PC-9 (cell line): ENCODE data around the gene AUTS2.

Experiments
- EZH2 ChIP-seq: fragments of 200-600 bp; sonication (generic); IDR thresholded peaks from 2 replicates; pipeline ENCODE4 v1.8.0; 2017; ENCODE audit warnings: antibody characterized with exemption, low read depth
- TF ChIP-seq, protein P1 (sequence below): fragments of 200-600 bp; sonication (generic); conservative IDR thresholded peaks from 2 replicates; pipeline ENCODE4 v1.6.1; 2017; ENCODE audit warnings: mixed run types, antibody characterized with exemption, mild to moderate bottlenecking, moderate library complexity

- TF ChIP-seq, protein P1, sequence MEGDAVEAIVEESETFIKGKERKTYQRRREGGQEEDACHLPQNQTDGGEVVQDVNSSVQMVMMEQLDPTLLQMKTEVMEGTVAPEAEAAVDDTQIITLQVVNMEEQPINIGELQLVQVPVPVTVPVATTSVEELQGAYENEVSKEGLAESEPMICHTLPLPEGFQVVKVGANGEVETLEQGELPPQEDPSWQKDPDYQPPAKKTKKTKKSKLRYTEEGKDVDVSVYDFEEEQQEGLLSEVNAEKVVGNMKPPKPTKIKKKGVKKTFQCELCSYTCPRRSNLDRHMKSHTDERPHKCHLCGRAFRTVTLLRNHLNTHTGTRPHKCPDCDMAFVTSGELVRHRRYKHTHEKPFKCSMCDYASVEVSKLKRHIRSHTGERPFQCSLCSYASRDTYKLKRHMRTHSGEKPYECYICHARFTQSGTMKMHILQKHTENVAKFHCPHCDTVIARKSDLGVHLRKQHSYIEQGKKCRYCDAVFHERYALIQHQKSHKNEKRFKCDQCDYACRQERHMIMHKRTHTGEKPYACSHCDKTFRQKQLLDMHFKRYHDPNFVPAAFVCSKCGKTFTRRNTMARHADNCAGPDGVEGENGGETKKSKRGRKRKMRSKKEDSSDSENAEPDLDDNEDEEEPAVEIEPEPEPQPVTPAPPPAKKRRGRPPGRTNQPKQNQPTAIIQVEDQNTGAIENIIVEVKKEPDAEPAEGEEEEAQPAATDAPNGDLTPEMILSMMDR, result no peak; the same call in 1 of the 2 replicates
- no peak for TF ChIP-seq EZH2
Observed at GRCh38 chr7:69825113-69825972, 227.1 kb downstream of the AUTS2 start.
